Endometrium (tissue), 2 donors: ENCODE results near the gene CDH18.

Experiments used
- FAIRE-seq: peaks from 2 replicates; lab custom pipeline; 2012; peaks lifted over from hg19 to GRCh38; lab: Jason Lieb, UNC
- donor health status: control.
- donor health status: control.

The CDH18 gene

DNA sequence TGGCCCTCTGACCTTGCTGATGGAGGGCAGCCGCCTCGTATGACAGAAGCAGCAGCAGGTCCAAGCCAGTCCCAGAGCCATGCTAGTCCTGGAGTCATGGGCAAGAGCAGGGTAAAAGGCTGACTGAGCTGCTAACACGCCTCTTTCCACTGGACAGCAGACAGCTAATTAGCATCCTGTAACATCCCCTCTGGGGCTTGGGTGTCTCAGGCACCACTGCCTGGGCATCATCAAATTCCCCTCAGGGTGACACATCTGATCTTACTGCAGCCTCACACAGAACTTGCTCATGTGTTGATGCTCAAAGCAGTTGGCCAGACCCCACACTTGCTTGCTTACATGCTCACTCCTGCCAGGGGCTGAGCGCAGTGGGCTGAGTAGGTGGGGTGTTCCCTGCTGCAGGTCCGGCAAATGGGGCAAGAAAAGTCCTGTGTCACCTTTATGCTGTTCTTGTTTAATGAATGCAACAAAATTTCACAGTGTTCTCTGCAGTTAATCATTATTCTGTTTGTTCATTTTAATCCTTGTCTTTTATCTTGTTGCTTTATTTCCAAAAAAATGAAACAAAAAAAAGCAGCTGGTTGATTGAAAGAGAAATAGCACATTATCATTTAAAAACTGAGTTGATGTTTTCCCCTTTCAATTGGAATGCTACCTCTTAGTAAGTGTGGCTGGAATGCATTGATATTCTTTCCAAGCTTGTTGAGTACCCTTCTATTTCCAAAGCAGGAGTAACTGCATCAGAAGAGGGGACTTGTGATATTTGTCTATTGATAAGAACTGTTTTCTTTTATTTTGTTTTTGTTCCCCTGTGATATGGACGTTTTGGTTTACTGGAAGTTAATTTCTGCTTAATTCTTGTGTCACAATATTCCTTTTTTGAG is 254.1 kb downstream of the CDH18 start:
- no peak for FAIRE-seq

- FAIRE-seq, result no peak
These were observed 259.4 kb downstream of the CDH18 start for GRCh38 chr5:19728571-19728970.

GRCh38 chr5:19719109-19719508 is 268.9 kb downstream of the CDH18 start:
- FAIRE-seq, result no peak

- FAIRE-seq, result no peak
These were observed 274.3 kb downstream of the CDH18 start for GRCh38 chr5:19713740-19714139.

DNA sequence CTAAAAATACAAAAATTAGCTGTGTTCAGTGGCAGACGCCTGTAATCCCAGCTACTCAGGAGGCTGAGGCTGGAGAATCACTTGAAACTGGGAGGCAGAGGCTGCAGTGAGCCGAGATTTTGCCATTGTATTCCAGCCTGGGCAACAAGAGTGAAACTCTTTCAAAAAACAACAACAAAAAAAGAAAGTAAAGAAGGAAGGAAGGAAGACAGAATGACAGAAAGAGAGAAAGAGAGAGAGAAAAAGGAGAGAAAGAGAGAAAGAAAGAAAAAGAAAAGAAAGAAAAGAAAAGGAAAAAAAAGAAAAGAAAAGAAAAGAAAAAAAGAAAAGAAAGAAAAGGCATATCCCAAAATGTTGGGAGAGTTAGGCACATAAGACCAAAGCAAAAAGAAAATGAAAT is 278.6 kb downstream of the CDH18 start:
- no peak for FAIRE-seq

DNA sequence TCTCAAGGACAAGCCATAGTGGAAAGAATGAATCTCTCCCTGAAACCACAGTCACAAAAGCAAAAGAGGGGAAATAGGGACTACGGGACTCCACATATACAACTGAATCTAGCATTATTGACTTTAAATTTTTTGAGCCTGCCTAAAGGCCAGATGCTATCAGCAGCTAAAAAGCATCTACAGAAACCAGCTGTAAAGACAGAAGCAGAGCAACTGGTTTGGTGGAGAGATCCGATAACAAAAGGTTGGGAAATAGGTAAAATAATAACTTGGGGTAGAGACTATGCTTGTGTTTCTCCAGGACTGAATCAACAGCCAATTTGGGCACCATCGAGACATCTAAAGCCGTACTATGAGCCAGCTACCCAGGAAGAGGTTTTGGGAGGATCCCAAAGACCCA is 281.2 kb downstream of the CDH18 start:
- FAIRE-seq, result no peak

- FAIRE-seq, result no peak
These were observed 286.3 kb downstream of the CDH18 start for GRCh38 chr5:19701731-19702130.

GRCh38 chr5:19694949-19695611 is 292.9 kb downstream of the CDH18 start:
- FAIRE-seq, result no peak

DNA sequence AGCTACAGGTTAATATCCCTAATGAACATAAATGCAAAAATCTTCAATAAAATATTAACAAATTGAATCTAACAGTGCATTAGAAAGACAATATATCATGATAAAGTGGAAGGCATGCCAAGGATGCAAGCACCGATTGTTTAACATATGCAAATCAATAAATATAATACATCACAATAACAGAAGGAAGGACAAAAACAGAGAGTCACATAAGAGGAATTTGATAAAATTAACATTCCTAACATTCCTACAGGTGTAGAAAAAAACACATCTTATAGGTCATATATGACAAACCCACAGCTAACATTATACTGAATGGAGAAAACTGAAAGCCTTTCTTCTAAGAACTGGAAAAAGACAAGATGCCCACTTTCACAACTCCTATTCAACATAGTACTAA is 297.0 kb downstream of the CDH18 start:
- no peak for FAIRE-seq

- no peak for FAIRE-seq
These were observed 302.5 kb downstream of the CDH18 start for GRCh38 chr5:19685473-19685872.

- FAIRE-seq, result no peak
These were observed 311.1 kb downstream of the CDH18 start for GRCh38 chr5:19676895-19677294.

DNA sequence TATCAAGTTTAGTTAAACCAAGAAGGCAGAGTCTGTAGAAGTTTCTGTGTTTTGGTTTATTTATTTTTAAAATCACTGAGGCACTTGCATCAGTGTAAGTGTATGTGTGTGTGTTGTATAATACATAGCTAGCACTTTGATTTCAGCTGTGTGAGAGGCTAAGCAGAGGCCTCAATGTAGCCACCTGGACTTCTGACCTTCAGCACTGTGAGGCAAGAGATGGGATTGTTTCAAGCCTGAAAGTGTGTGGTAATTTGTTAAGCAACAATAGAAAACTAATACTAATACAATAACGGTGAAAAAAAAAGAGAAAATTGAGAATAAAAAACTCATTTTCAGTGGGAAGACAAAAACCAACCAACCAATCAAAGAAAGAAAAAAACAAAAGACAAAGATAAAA is 327.3 kb downstream of the CDH18 start:
- no peak for FAIRE-seq

DNA sequence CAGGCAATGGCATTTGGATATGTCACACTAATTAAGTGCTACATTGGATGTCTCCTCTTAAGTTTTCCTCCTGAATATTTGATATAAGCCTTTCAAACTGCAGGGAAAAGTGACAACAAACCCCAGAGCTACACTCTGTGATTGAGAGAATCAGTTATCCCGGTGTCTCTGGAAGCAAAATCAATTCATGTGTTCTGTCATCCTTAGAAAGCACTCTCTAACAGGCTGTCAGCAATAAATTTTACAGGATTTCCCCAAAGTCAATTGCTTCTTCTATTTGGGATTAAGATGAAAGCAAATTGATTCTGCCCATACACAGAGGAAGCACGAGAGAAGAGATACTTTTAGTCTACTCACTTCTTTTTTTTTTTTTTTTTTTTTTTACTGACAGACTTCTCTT is 332.4 kb downstream of the CDH18 start:
- FAIRE-seq, result no peak

DNA sequence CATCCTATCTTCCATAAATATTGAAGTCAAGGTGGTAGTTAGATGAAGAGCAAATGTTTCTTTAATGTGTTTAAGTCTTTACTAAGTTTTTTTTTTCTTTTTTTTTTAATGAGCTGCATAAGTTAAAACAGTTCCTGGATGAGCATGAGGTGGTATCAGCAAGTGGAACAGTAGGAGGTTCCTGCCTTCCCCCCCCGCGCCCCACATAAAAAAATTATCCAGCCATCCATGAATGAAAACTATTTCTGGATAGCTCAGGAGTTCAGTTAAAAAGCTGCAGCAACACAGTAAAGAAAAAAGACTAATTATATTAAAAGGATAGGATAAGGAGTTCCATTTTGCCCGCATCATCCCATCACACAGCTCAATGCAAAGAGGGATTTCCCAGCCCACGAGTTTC is 349.5 kb downstream of the CDH18 start:
- no peak for FAIRE-seq

GRCh38 chr5:19630876-19631275 is 357.1 kb downstream of the CDH18 start:
- no peak for FAIRE-seq

- no peak for FAIRE-seq
These were observed 361.8 kb downstream of the CDH18 start for GRCh38 chr5:19626211-19626610.

DNA sequence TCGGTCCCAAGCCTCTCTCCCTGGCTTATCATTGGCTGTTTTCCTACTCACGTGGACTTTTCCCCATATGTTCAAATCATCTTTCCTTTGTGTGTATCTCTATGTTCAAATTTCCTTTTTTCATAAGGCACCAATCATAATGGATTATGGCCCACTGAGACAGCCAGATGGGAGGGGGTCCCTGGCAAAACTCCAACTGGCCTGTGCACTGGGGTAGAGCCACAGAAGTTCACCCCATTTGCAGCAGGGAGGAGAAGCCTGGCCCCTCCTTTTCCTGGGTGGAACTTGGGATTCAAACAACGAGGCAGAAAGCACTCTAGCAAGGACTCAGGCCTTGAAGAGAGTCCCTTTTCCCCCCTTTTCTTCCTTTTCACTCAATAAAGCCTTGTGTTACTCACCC is 362.4 kb downstream of the CDH18 start:
- FAIRE-seq, result no peak

DNA sequence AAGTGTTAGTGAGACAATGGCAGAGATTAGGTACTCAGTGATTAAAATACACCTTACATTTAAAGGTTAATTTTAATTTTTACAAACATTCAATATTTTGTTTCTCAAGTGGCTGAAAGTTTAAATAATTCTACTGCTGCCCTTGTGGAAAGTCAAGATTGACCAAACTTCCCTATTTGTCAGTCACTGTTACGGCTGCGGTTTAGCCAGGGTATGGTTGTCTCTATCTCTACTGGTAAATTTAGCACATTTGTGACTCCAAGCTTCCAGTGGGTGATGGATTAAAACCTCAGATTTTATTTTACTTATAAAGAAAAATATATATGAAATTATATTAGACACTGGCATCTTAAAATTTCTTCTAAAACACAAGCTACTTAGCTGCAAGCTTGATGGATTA is 368.4 kb downstream of the CDH18 start:
- FAIRE-seq, result no peak

DNA sequence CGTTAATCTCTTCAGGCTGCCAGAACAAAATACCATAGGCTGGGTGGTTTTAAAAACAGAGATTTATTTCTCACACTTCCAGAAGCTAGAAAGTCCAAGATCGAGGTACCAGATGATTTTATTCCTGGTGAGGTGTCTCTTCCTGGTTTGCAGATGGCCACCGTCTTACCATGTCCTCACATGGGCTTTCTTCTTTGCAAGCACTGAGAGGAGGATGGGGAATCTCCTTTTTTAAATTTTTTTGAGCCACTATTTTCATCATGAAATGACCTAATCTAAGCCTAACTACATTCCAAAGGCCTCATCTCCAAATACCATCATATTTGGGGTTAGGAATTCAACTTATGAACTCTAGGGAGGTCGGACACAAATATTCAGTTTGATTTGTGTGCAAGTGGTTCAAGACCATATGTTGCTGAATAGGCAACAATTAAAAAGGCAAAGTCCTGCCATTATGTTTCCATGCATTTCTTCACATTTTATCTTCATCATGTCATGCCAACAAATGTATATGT is 371.2 kb downstream of the CDH18 start:
- FAIRE-seq, result no peak

GRCh38 chr5:19615661-19616060 is 372.3 kb downstream of the CDH18 start:
- no peak for FAIRE-seq

GRCh38 chr5:19615071-19615470 is 372.9 kb downstream of the CDH18 start:
- FAIRE-seq, result no peak

DNA sequence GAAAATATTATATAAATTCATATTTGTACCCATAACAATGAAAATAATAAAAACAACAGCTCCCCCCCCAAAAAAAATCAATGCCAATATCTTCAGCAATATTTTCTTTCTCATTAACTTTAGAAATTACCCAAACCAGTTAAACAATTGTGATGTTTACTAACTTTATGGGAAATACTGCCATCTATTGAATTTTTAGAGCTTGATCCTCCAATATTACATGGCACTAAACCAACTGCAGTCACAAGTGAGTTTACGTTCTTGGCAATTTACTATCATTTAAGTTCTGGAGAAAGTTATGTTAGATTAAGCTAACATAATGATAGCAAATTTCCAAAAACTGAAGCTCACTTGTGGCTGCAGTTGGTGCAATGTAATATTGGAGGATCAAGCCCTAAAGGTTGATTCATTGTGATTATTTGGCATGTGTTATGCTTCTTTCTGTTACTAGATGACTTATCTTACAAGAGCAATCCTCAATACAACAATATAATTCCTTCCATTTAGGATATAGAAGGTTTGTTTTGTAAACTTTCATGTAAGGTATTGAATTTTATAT is 379.5 kb downstream of the CDH18 start:
- no peak for FAIRE-seq

DNA sequence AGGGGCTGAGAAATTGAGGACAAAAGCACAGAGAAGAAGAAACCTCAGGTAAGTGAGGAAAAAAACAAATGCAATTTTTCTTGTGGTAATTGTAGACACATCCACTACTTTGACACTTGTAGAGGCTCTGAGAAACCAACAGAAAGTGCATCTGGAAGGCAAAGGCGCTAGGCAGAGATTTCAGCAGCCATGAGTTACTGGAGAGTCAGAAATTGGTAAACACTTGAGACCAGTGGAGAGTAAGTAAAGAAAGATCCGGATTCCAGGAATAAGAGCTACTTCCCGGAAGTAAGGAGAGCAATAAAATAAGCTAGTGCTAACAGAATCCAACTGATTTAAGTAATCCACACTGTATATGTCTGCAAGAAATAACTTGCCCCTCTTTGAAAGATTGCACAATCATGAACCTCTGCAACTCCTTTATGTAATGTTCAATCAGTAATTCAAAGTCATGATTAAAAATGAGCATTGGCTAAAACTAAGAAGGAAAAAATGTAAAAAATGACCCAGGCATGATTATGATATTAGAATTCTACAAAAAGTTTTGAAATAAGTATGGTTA is 382.1 kb downstream of the CDH18 start:
- no peak for FAIRE-seq
